HepG2 (cell line): Measurements from ENCODE around the gene AURKA.

Source experiments
- DNMT1 ChIP-seq: sonication (generic); formaldehyde crosslinking; IDR thresholded peaks from 2 replicates; pipeline ENCODE4 v1.5.1; 2020; ENCODE audit warnings: mild to moderate bottlenecking, missing genetic modification reagents
- IRF2 ChIP-seq: IDR thresholded peaks from 2 replicates; pipeline ENCODE4 v1.6.1; 2018; ENCODE audit warnings: missing genetic modification reagents, missing compliant biosample characterization
- SNAPC5 ChIP-seq: sonication (generic); formaldehyde crosslinking; IDR thresholded peaks from 2 replicates; pipeline ENCODE4 v1.8.1; 2023; ENCODE audit warnings: mild to moderate bottlenecking, missing genetic modification reagents, borderline replicate concordance
- TAF1 ChIP-seq: sonication (generic); formaldehyde crosslinking; IDR thresholded peaks from 2 replicates; pipeline ENCODE4 v1.4.0; 2020; ENCODE audit warnings: missing genetic modification reagents
- TF ChIP-seq, protein P1 (sequence below): sonication (generic); formaldehyde crosslinking; IDR thresholded peaks from 2 replicates; pipeline ENCODE4 v1.5.1; 2020; ENCODE audit warnings: mild to moderate bottlenecking, missing genetic modification reagents, borderline replicate concordance

GRCh38 chr20:56342783-56343182 is 49.2 kb downstream of the AURKA start:
- TF ChIP-seq TAF1 (CRISPR knock-in tag) (no peak), SNAPC5 (CRISPR knock-in tag) (no peak), IRF2 (CRISPR knock-in tag) (no peak), DNMT1 (CRISPR knock-in tag) (no peak)
- TF ChIP-seq, protein P1, sequence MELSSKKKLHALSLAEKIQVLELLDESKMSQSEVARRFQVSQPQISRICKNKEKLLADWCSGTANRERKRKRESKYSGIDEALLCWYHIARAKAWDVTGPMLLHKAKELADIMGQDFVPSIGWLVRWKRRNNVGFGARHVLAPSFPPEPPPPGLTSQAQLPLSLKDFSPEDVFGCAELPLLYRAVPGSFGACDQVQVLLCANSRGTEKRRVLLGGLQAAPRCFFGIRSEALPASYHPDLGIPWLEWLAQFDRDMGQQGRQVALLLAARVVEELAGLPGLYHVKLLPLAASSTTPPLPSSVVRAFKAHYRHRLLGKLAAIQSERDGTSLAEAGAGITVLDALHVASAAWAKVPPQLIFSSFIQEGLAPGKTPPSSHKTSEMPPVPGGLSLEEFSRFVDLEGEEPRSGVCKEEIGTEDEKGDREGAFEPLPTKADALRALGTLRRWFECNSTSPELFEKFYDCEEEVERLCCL: no peak
